ENCODE results near the gene STYXL1. TPM values are rescaled to one million over a fixed set of nuclear protein-coding genes. Genes with fewer than 3 reads are reported as not detected.
"Not testable (repeated sequence)": the region's sequence is repeated elsewhere in the genome, so short reads cannot be mapped to it uniquely, and the experiment has no call there.

STYXL1 gene
- total RNA-seq (10 to 100 TPM; 22.7 to 31.9 TPM), polyA plus RNA-seq (ENCODE audit: insufficient read length in 2 of 2) (10 to 100 TPM; 26.8 to 34.0 TPM)
- long read RNA-seq, donor 1, partial matches to known transcripts = 0 of 7 reads
- long read RNA-seq, donor 1, other reads (novel, unspliced or antisense) = 7 of 7 reads
- long read RNA-seq, donor 2, partial matches to known transcripts = 0 of 5 reads
- long read RNA-seq, donor 2, other reads (novel, unspliced or antisense) = 5 of 5 reads
- long read RNA-seq, donor 3 = 0 reads
- long read RNA-seq, donor 4, partial matches to known transcripts = 5 of 10 reads
- long read RNA-seq, donor 4, other reads (novel, unspliced or antisense) = 0 of 10 reads

- H3K4me3 ChIP-seq (ENCODE audit: low read depth, low read length) = peak within 1 kb of the TSS; percentile 100
- H3K36me3 ChIP-seq (ENCODE audit: control insufficient read depth, insufficient read depth, low read length) = peaks cover 17% of the 10 kb centered on the region
- peak within 1 kb of the TSS; percentile 80 for H3K27ac ChIP-seq (ENCODE audit: low read depth, low read length)
- WGBS (ENCODE audit: insufficient coverage) = under 1% methylated on average over 54 of the region's 58 CpGs
- DNase-seq (ENCODE audit: low read depth in 4 of 6, low spot score in 6 of 6) = peak; percentile 86 to 97 (median 90)
- no peaks in the 10 kb centered on the region for H3K9me3 ChIP-seq (ENCODE audit: control insufficient read depth, insufficient read depth, low read length)
- H3K27me3 ChIP-seq (ENCODE audit: control insufficient read depth, insufficient read depth, low read length) = no peaks in the 10 kb centered on the region
- H3K4me1 ChIP-seq (ENCODE audit: control insufficient read depth, insufficient read depth, low read length) = peaks cover 12% of the 10 kb centered on the region
These were observed at the start of gene STYXL1, which contains the start of gene MDH2 for GRCh38 chr7:76047811-76048667. Gene STYXL1, minus strand, starts transcription at chr7:76048000. Its CDS starts 17,477 bp downstream, at chr7:76030523. Gene MDH2, plus strand, starts transcription at chr7:76048106. Its CDS starts 55 bp downstream, at chr7:76048161.

GRCh38 chr7:76095908-76096307 is 48.1 kb upstream of the STYXL1 start:
- no peak for DNase-seq (ENCODE audit: low read depth in 4 of 6, low spot score in 6 of 6)
- H3K4me1 ChIP-seq (ENCODE audit: control insufficient read depth, insufficient read depth, low read length) = no peaks in the 10 kb centered on the region
- 100% methylated on average over 1 of the region's 3 CpGs for WGBS (ENCODE audit: insufficient coverage)
- H3K36me3 ChIP-seq (ENCODE audit: control insufficient read depth, insufficient read depth, low read length) = no peaks in the 10 kb centered on the region
- H3K9me3 ChIP-seq (ENCODE audit: control insufficient read depth, insufficient read depth, low read length) = no peaks in the 10 kb centered on the region
- no peaks in the 10 kb centered on the region for H3K27me3 ChIP-seq (ENCODE audit: control insufficient read depth, insufficient read depth, low read length)
- no peak overlapping the region for H3K27ac ChIP-seq (ENCODE audit: low read depth, low read length)
- H3K4me3 ChIP-seq (ENCODE audit: low read depth, low read length) = no peak overlapping the region

GRCh38 chr7:76094326-76094725 is 46.5 kb upstream of the STYXL1 start:
- H3K27me3 ChIP-seq (ENCODE audit: control insufficient read depth, insufficient read depth, low read length); DNase-seq (ENCODE audit: low read depth in 4 of 6, low spot score in 6 of 6); H3K27ac ChIP-seq (ENCODE audit: low read depth, low read length); H3K36me3 ChIP-seq (ENCODE audit: control insufficient read depth, insufficient read depth, low read length); H3K4me3 ChIP-seq (ENCODE audit: low read depth, low read length); H3K9me3 ChIP-seq (ENCODE audit: control insufficient read depth, insufficient read depth, low read length); H3K4me1 ChIP-seq (ENCODE audit: control insufficient read depth, insufficient read depth, low read length): not testable (repeated sequence)
- WGBS (ENCODE audit: insufficient coverage) = 92% methylated on average over 2 of the region's 5 CpGs

- 82% methylated on average over 2 of the region's 5 CpGs for WGBS (ENCODE audit: insufficient coverage)
- DNase-seq (ENCODE audit: low read depth in 4 of 6, low spot score in 6 of 6); H3K27me3 ChIP-seq (ENCODE audit: control insufficient read depth, insufficient read depth, low read length); H3K36me3 ChIP-seq (ENCODE audit: control insufficient read depth, insufficient read depth, low read length); H3K9me3 ChIP-seq (ENCODE audit: control insufficient read depth, insufficient read depth, low read length); H3K27ac ChIP-seq (ENCODE audit: low read depth, low read length); H3K4me3 ChIP-seq (ENCODE audit: low read depth, low read length); H3K4me1 ChIP-seq (ENCODE audit: control insufficient read depth, insufficient read depth, low read length): not testable (repeated sequence)
These were observed 45.7 kb upstream of the STYXL1 start for GRCh38 chr7:76093531-76093930.

GRCh38 chr7:76091506-76091905 is 43.7 kb upstream of the STYXL1 start:
- 78% methylated on average over 3 of the region's 5 CpGs for WGBS (ENCODE audit: insufficient coverage)
- Histone ChIP-seq H3K9me3 (ENCODE audit: control insufficient read depth, insufficient read depth, low read length) (no peaks in the 10 kb centered on the region), H3K36me3 (ENCODE audit: control insufficient read depth, insufficient read depth, low read length) (no peaks in the 10 kb centered on the region), H3K4me1 (ENCODE audit: control insufficient read depth, insufficient read depth, low read length) (no peaks in the 10 kb centered on the region), H3K27ac (ENCODE audit: low read depth, low read length) (no peak overlapping the region), H3K27me3 (ENCODE audit: control insufficient read depth, insufficient read depth, low read length) (no peaks in the 10 kb centered on the region), H3K4me3 (ENCODE audit: low read depth, low read length) (no peak overlapping the region)
- no peak for DNase-seq (ENCODE audit: low read depth in 4 of 6, low spot score in 6 of 6)

GRCh38 chr7:76089865-76090475 is 42.2 kb upstream of the STYXL1 start:
- no peaks in the 10 kb centered on the region for H3K4me1 ChIP-seq (ENCODE audit: control insufficient read depth, insufficient read depth, low read length)
- no peaks in the 10 kb centered on the region for H3K36me3 ChIP-seq (ENCODE audit: control insufficient read depth, insufficient read depth, low read length)
- no peaks in the 10 kb centered on the region for H3K27me3 ChIP-seq (ENCODE audit: control insufficient read depth, insufficient read depth, low read length)
- no peaks in the 10 kb centered on the region for H3K9me3 ChIP-seq (ENCODE audit: control insufficient read depth, insufficient read depth, low read length)
- no peak overlapping the region for H3K27ac ChIP-seq (ENCODE audit: low read depth, low read length)
- H3K4me3 ChIP-seq (ENCODE audit: low read depth, low read length) = no peak overlapping the region
- 81% methylated on average over 7 of the region's 10 CpGs for WGBS (ENCODE audit: insufficient coverage)
- DNase-seq (ENCODE audit: low read depth in 4 of 6, low spot score in 6 of 6) = no peak

GRCh38 chr7:76087362-76087791 is 39.6 kb upstream of the STYXL1 start:
- H3K36me3 ChIP-seq (ENCODE audit: control insufficient read depth, insufficient read depth, low read length); H3K4me1 ChIP-seq (ENCODE audit: control insufficient read depth, insufficient read depth, low read length); DNase-seq (ENCODE audit: low read depth in 4 of 6, low spot score in 6 of 6); H3K27me3 ChIP-seq (ENCODE audit: control insufficient read depth, insufficient read depth, low read length); H3K27ac ChIP-seq (ENCODE audit: low read depth, low read length); H3K4me3 ChIP-seq (ENCODE audit: low read depth, low read length); H3K9me3 ChIP-seq (ENCODE audit: control insufficient read depth, insufficient read depth, low read length): not testable (repeated sequence)
- 85% methylated on average over 2 of the region's 5 CpGs for WGBS (ENCODE audit: insufficient coverage)

GRCh38 chr7:76086070-76086469 is 38.3 kb upstream of the STYXL1 start:
- Histone ChIP-seq H3K4me3 (ENCODE audit: low read depth, low read length) (no peak overlapping the region), H3K4me1 (ENCODE audit: control insufficient read depth, insufficient read depth, low read length) (no peaks in the 10 kb centered on the region), H3K36me3 (ENCODE audit: control insufficient read depth, insufficient read depth, low read length) (no peaks in the 10 kb centered on the region), H3K27me3 (ENCODE audit: control insufficient read depth, insufficient read depth, low read length) (no peaks in the 10 kb centered on the region), H3K9me3 (ENCODE audit: control insufficient read depth, insufficient read depth, low read length) (no peaks in the 10 kb centered on the region), H3K27ac (ENCODE audit: low read depth, low read length) (no peak overlapping the region)
- no peak for DNase-seq (ENCODE audit: low read depth in 4 of 6, low spot score in 6 of 6)
- 86% methylated on average over 4 of the region's 4 CpGs for WGBS (ENCODE audit: insufficient coverage)

- not testable (repeated sequence) for H3K4me1 ChIP-seq (ENCODE audit: control insufficient read depth, insufficient read depth, low read length); DNase-seq (ENCODE audit: low read depth in 4 of 6, low spot score in 6 of 6); H3K27me3 ChIP-seq (ENCODE audit: control insufficient read depth, insufficient read depth, low read length); H3K27ac ChIP-seq (ENCODE audit: low read depth, low read length); H3K36me3 ChIP-seq (ENCODE audit: control insufficient read depth, insufficient read depth, low read length); H3K9me3 ChIP-seq (ENCODE audit: control insufficient read depth, insufficient read depth, low read length); H3K4me3 ChIP-seq (ENCODE audit: low read depth, low read length)
- WGBS (ENCODE audit: insufficient coverage) = no CpG with 5 or more reads among the region's 2 CpGs
These were observed 36.3 kb upstream of the STYXL1 start for GRCh38 chr7:76084115-76084514.
